Thyroid gland (tissue), 4 donors: Measurements from ENCODE around the gene SHISA3. TPM values are rescaled to one million over a fixed set of nuclear protein-coding genes. Genes with fewer than 3 reads are reported as not detected.
A peak's percentile ranks its signal among the peaks of the same experiment; 100 is the strongest.

Source experiments
- DNase-seq, 2 donors: peaks; one replicate each; pipeline ENCODE4 v3.0.0-alpha.2; 2019
- H3K27ac ChIP-seq, 3 donors: fragments of 200-600 bp; sonication (generic); 1 replicate in 2 of 3; 2 replicates in 1 of 3; pipeline ENCODE4 v1.5.1; 2016 to 2019; ENCODE audit warnings: mild to moderate bottlenecking in 1 of 3, moderate library complexity in 1 of 3
- H3K27me3 ChIP-seq: fragments of 200-600 bp; sonication (generic); one replicate; pipeline ENCODE4 v1.5.1; 2019
- H3K36me3 ChIP-seq, 2 donors: fragments of 200-600 bp; sonication (generic); one replicate each; pipeline ENCODE4 v1.5.1; 2016 to 2019
- H3K4me1 ChIP-seq, 2 donors: fragments of 200-600 bp; sonication (generic); one replicate each; pipeline ENCODE4 v1.5.1; 2017 to 2019
- H3K4me3 ChIP-seq, 3 donors: fragments of 200-600 bp; sonication (generic); replicated peaks in 1 of 3; 1 replicate in 2 of 3; 2 replicates in 1 of 3; pipeline ENCODE4 v1.5.1; 2016; ENCODE audit warnings: mild to moderate bottlenecking in 1 of 3
- H3K9me3 ChIP-seq: fragments of 200-600 bp; sonication (generic); one replicate; pipeline ENCODE4 v1.5.1; 2017
- POLR2A ChIP-seq, 2 donors: fragments of 450-650 bp; IDR thresholded peaks; one replicate each; pipeline ENCODE4 v1.6.1; 2017; ENCODE audit warnings: antibody characterized with exemption in 2 of 2, mild to moderate bottlenecking in 2 of 2, moderate library complexity in 1 of 2
- WGBS, 2 donors: methylation state at CpG; one replicate each; pipeline ENCODE4 v1.1.5; 2017; 5-methylcytosine and 5-hydroxymethylcytosine counted together
- intact Hi-C: fragments of 100-400 bp; cut with DNase I; formaldehyde crosslinking; loops from one replicate; pipeline ENCODE4 v1.15.1; 2023
- total RNA-seq, 4 donors: library from RNA; depleted of rRNA; stranded (reverse); fragments of >200 nt; gene quantifications; one replicate each; pipeline ENCODE4 v1.2.3, GENCODE V29; 2016
- TF ChIP-seq, protein P1 (sequence below), 6 experiments: fragments of 200-600 bp in 3 of 6; fragments of 450-650 bp in 3 of 6; sonication (generic) in 3 of 6; IDR thresholded peaks; one replicate each; pipeline ENCODE4 v1.5.1; 2016 to 2019; ENCODE audit warnings: antibody characterized with exemption in 6 of 6, mild to moderate bottlenecking in 2 of 6, inconsistent platforms in 1 of 6, moderate library complexity in 1 of 6

SHISA3 gene
- total RNA-seq, 4 donors from 2014 or later: 3.1 to 5.7 (median 4.0) TPM

DNA sequence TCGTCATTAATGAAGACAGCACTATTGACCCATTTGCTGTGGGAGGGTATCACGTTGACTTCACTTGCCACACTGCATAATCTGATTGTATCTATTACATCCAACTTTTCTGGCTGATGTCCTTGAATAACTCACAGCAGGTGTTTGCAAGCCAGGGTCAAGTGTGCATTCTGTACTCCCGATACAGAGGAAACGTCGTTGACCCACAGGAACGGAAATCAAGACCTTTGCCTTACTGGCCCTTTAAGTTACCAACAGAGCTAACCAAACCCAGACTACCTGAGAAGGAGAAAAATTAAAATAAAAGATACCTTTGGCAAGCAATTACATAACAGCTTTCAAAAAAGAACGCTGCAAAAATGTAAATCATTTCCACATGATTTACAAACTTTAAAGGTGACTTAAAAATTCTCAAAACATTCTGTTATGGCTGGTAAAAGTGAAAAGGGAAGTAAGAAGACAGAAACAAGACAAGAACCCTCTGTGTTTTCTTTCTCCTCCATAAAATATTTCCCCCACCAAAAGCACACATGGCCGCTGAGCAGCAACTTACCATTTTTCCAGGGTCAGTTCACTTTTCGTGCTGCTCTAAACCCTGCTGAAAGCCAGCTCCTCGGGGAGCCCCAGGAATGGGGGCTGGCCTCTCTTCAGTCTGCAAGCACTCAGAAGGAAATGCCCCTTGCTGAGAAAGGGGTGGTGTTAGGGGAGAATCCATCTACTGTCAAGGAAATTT, 6.5 kb upstream of the SHISA3 start:
- Histone ChIP-seq H3K4me1 (no peaks in the 10 kb centered on the region), H3K4me3 (no peak overlapping the region), H3K36me3 (no peaks in the 10 kb centered on the region), H3K9me3 (no peaks in the 10 kb centered on the region), H3K27ac (no peak overlapping the region), H3K27me3 (no peaks in the 10 kb centered on the region)
- 69% methylated on average over 10 of the region's 10 CpGs for WGBS, 2 donors
- no peak for DNase-seq
- TF ChIP-seq, protein P1, sequence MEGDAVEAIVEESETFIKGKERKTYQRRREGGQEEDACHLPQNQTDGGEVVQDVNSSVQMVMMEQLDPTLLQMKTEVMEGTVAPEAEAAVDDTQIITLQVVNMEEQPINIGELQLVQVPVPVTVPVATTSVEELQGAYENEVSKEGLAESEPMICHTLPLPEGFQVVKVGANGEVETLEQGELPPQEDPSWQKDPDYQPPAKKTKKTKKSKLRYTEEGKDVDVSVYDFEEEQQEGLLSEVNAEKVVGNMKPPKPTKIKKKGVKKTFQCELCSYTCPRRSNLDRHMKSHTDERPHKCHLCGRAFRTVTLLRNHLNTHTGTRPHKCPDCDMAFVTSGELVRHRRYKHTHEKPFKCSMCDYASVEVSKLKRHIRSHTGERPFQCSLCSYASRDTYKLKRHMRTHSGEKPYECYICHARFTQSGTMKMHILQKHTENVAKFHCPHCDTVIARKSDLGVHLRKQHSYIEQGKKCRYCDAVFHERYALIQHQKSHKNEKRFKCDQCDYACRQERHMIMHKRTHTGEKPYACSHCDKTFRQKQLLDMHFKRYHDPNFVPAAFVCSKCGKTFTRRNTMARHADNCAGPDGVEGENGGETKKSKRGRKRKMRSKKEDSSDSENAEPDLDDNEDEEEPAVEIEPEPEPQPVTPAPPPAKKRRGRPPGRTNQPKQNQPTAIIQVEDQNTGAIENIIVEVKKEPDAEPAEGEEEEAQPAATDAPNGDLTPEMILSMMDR (IDR thresholded peaks at IDR 0.05): no peak
- TF ChIP-seq POLR2A (IDR thresholded peaks at IDR 0.05): no peak
- intact Hi-C loops: no loop called here

DNA sequence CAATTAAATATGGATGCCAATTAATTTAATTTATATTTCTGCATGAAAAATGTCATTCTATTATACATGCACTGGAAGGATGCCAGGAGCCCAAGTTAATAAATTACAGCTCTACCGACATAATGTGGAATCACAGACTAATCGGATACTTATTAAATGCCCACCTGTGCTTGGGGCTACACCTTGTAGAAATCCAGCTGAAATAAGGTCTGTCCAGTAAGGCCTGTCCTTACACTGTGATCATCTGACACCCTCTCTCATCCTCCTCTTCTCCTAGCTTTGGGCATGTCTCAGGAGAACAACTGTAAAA, 6.0 kb upstream of the SHISA3 start:
- H3K9me3 ChIP-seq: no peaks in the 10 kb centered on the region
- no peak overlapping the region for H3K4me3 ChIP-seq
- H3K4me1 ChIP-seq: no peaks in the 10 kb centered on the region
- DNase-seq: no peak
- H3K27me3 ChIP-seq: no peaks in the 10 kb centered on the region
- no peaks in the 10 kb centered on the region for H3K36me3 ChIP-seq
- WGBS, 2 donors: 86 to 91% methylated on average over 2 of the region's 2 CpGs
- TF ChIP-seq, protein P1 (IDR thresholded peaks at IDR 0.05): no peak
- no peak for TF ChIP-seq POLR2A (IDR thresholded peaks at IDR 0.05)
- H3K27ac ChIP-seq: no peak overlapping the region
- intact Hi-C loops: no loop called here

DNA sequence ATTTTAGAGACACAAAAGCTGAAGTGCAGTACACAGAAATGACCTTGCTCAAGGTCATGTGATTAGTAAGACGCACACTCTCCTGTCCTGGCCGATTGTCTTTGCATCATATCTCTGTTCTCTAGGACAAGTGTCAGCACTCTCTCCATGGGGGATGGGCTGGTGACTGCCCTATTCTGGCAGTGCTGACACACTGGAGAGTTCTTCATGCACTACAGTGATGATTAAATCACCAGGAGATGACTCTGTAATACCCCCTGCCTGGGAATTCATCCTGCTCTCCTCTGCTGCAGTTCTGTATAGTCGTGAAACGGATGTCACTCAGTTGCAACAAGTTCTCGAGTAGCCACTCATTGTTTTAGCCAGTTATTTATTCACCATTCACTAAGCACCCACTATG, 5.3 kb upstream of the SHISA3 start:
- TF ChIP-seq, protein P1 (IDR thresholded peaks at IDR 0.05): no peak
- peaks cover 0 to 5% of the 10 kb centered on the region in 2 donors for H3K4me1 ChIP-seq
- intact Hi-C loops: no loop called here
- H3K9me3 ChIP-seq: no peaks in the 10 kb centered on the region
- DNase-seq: peak in 1 of 2 donors; percentile 41
- no peak overlapping the region for H3K4me3 ChIP-seq
- no peaks in the 10 kb centered on the region for H3K27me3 ChIP-seq
- 63 to 66% methylated on average over 5 of the region's 5 CpGs for WGBS, 2 donors
- no peaks in the 10 kb centered on the region for H3K36me3 ChIP-seq
- no peak overlapping the region for H3K27ac ChIP-seq

DNA sequence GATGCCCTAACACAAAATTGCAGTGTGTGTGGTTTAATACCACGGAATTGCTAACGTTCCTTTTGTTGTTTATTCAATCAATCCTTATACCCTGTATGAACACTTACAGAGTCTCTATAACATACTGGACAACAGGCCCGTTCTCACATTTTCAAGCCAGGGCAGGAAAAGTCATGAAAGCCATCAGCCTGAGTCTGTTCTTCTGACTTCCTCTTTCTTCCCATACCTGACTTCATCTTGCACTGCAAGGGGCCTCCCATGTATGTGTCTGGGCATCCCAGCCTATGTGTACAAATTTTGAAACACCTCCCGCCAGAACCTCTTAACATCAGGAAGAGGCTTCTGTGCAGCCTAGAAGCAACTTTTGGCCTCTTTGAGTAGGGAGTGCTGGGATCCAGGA, 4.9 kb upstream of the SHISA3 start:
- H3K4me3 ChIP-seq: no peak overlapping the region
- TF ChIP-seq POLR2A (IDR thresholded peaks at IDR 0.05): no peak
- TF ChIP-seq, protein P1 (IDR thresholded peaks at IDR 0.05): no peak
- H3K9me3 ChIP-seq: no peaks in the 10 kb centered on the region
- DNase-seq: no peak
- peaks cover 0 to 7% of the 10 kb centered on the region in 2 donors for H3K4me1 ChIP-seq
- WGBS, 2 donors: 89 to 91% methylated on average over 4 of the region's 4 CpGs
- H3K27ac ChIP-seq: no peak overlapping the region
- H3K27me3 ChIP-seq: no peaks in the 10 kb centered on the region
- intact Hi-C loops: no loop called here
- H3K36me3 ChIP-seq: no peaks in the 10 kb centered on the region

DNA sequence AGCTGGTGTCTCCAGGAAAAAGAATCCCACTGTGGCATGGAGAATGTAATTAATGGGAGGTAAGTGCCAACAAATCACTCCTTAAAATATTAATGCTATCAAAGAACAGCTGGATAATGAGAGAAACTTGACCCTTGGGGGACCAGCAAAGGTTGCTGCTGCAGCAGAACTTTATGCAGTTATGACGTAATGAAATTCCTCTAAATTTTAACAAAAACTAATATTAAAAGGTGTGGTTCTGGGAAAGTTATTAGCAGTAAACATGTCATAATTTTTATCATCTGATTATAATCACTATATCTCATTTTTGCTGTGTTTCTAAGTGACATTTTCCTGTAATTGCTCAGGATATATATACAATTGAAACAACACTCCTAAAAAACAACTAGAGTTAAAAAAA, 1.7 kb upstream of the SHISA3 start:
- Histone ChIP-seq H3K27ac (no peak overlapping the region), H3K36me3 (no peaks in the 10 kb centered on the region), H3K9me3 (no peaks in the 10 kb centered on the region), H3K4me3 (no peak overlapping the region), H3K27me3 (no peaks in the 10 kb centered on the region), H3K4me1 (peaks cover 8 to 19% of the 10 kb centered on the region in 2 donors)
- intact Hi-C loops: no loop called here
- TF ChIP-seq, protein P1 (IDR thresholded peaks at IDR 0.05): no peak
- TF ChIP-seq POLR2A (IDR thresholded peaks at IDR 0.05): no peak
- WGBS, 2 donors: 94 to 98% methylated on average over 1 of the region's 1 CpG
- DNase-seq: no peak
